MM.1S (cell line): ENCODE measurements around the gene CHRM4.

Source experiments
- DNase-seq: peaks from one replicate; pipeline ENCODE4 v3.0.0-alpha.2; 2015
- H2AFZ ChIP-seq: fragments of 300-600 bp; sonication (generic); 2 replicates; pipeline ENCODE4 v1.6.0; 2016; ENCODE audit warnings: antibody characterized with exemption, low read length
- H3F3A ChIP-seq: fragments of 300-600 bp; sonication (generic); 2 replicates; pipeline ENCODE4 v1.6.1; 2016; ENCODE audit warnings: mild to moderate bottlenecking, antibody characterized with exemption, low read length, moderate library complexity, mixed read lengths; ENCODE audit not compliant: insufficient read depth
- H3K27ac ChIP-seq: fragments of 300-600 bp; sonication (generic); 2 replicates; pipeline ENCODE4 v1.5.1; 2016; ENCODE audit warnings: mild to moderate bottlenecking, low read length
- H3K27me3 ChIP-seq: fragments of 300-600 bp; sonication (generic); replicated peaks from 2 replicates; pipeline ENCODE4 v1.6.0; 2016; ENCODE audit warnings: low read length; ENCODE audit not compliant: insufficient read depth
- H3K36me3 ChIP-seq: fragments of 300-600 bp; sonication (generic); replicated peaks from 2 replicates; pipeline ENCODE4 v1.6.1; 2016; ENCODE audit warnings: mild to moderate bottlenecking, low read length, mixed read lengths; ENCODE audit not compliant: insufficient read depth
- H3K4me1 ChIP-seq: fragments of 300-600 bp; sonication (generic); 2 replicates; pipeline ENCODE4 v1.6.1; 2016; ENCODE audit warnings: low read length, mixed read lengths
- H3K4me2 ChIP-seq: fragments of 300-600 bp; sonication (generic); 2 replicates; pipeline ENCODE4 v1.6.0; 2016; ENCODE audit warnings: low read depth, low read length
- H3K4me3 ChIP-seq: fragments of 300-600 bp; sonication (generic); 2 replicates; pipeline ENCODE4 v1.5.1; 2016; ENCODE audit warnings: low read length, mixed read lengths
- H3K79me2 ChIP-seq: fragments of 300-600 bp; sonication (generic); 2 replicates; pipeline ENCODE4 v1.6.1; 2016; ENCODE audit warnings: mixed run types, low read length, mixed read lengths
- H3K9ac ChIP-seq: fragments of 300-600 bp; sonication (generic); 2 replicates; pipeline ENCODE4 v1.6.1; 2016; ENCODE audit warnings: low read length, mixed read lengths
- H3K9me2 ChIP-seq: fragments of 300-600 bp; sonication (generic); replicated peaks from 2 replicates; pipeline ENCODE4 v1.6.1; 2016; ENCODE audit warnings: mild to moderate bottlenecking, low read length, mixed read lengths; ENCODE audit not compliant: insufficient read depth
- H3K9me3 ChIP-seq: fragments of 300-600 bp; sonication (generic); replicated peaks from 2 replicates; pipeline ENCODE4 v1.6.1; 2016; ENCODE audit warnings: mild to moderate bottlenecking, low read length, mixed read lengths; ENCODE audit not compliant: insufficient read depth
- H4K20me1 ChIP-seq: fragments of 300-600 bp; sonication (generic); 2 replicates; pipeline ENCODE4 v1.6.1; 2016; ENCODE audit warnings: mild to moderate bottlenecking, low read length, moderate library complexity, mixed read lengths; ENCODE audit not compliant: insufficient read depth
- CTCF ChIP-seq: fragments of 300-600 bp; sonication (generic); IDR thresholded peaks from 2 replicates; pipeline ENCODE4 v1.5.1; 2016; ENCODE audit warnings: antibody characterized with exemption, low read length, mixed read lengths
- EZH2 ChIP-seq: fragments of 300-600 bp; sonication (generic); optimal IDR thresholded peaks from 2 replicates; pipeline ENCODE3; 2017; ENCODE audit warnings: low read depth, mild to moderate bottlenecking, antibody characterized with exemption, low read length, mixed read lengths
- EZH2phosphoT487 ChIP-seq: fragments of 300-600 bp; sonication (generic); IDR thresholded peaks from 2 replicates; pipeline ENCODE4 v1.6.1; 2018; ENCODE audit warnings: antibody characterized with exemption, low read length

Gene CHRM4

GRCh38 chr11:46364791-46365190 is 26.8 kb downstream of the CHRM4 start:
- no peak for TF ChIP-seq EZH2phosphoT487
- Histone ChIP-seq H3K27ac (no peak overlapping the region), H4K20me1 (no peaks in the 10 kb centered on the region), H2AFZ (no peak overlapping the region), H3K9me3 (no peaks in the 10 kb centered on the region), H3K4me3 (no peak overlapping the region), H3K36me3 (no peaks in the 10 kb centered on the region), H3K79me2 (peaks cover 20% of the 10 kb centered on the region), H3K27me3 (no peaks in the 10 kb centered on the region), H3K9ac (no peak overlapping the region), H3K4me2 (no peak overlapping the region), H3K9me2 (no peaks in the 10 kb centered on the region), H3F3A (no peaks in the 10 kb centered on the region), H3K4me1 (no peaks in the 10 kb centered on the region)
- no peak for DNase-seq

- peaks cover 20% of the 10 kb centered on the region for H3K79me2 ChIP-seq
- no peak for DNase-seq
- H3K27ac ChIP-seq, result no peak overlapping the region
- no peak overlapping the region for H3K4me2 ChIP-seq
- TF ChIP-seq CTCF, result no peak
- no peak for TF ChIP-seq EZH2phosphoT487
- TF ChIP-seq EZH2, result no peak
- no peaks in the 10 kb centered on the region for H3K36me3 ChIP-seq
- no peaks in the 10 kb centered on the region for H3K9me2 ChIP-seq
- H3K4me1 ChIP-seq, result no peaks in the 10 kb centered on the region
- no peaks in the 10 kb centered on the region for H3K9me3 ChIP-seq
- H3F3A ChIP-seq, result no peaks in the 10 kb centered on the region
- no peaks in the 10 kb centered on the region for H4K20me1 ChIP-seq
- no peaks in the 10 kb centered on the region for H3K27me3 ChIP-seq
- H2AFZ ChIP-seq, result no peak overlapping the region
- H3K9ac ChIP-seq, result no peak overlapping the region
- no peak overlapping the region for H3K4me3 ChIP-seq
Observed at GRCh38 chr11:46364056-46364455, 27.5 kb downstream of the CHRM4 start.

GRCh38 chr11:46363455-46364005 is 28.0 kb downstream of the CHRM4 start:
- H3K36me3 ChIP-seq, result no peaks in the 10 kb centered on the region
- H3F3A ChIP-seq, result no peaks in the 10 kb centered on the region
- no peak for DNase-seq
- H3K9me2 ChIP-seq, result no peaks in the 10 kb centered on the region
- H3K9me3 ChIP-seq, result no peaks in the 10 kb centered on the region
- no peak overlapping the region for H2AFZ ChIP-seq
- H4K20me1 ChIP-seq, result no peaks in the 10 kb centered on the region
- no peak overlapping the region for H3K4me2 ChIP-seq
- no peak for TF ChIP-seq CTCF
- no peak for TF ChIP-seq EZH2
- no peak for TF ChIP-seq EZH2phosphoT487
- no peaks in the 10 kb centered on the region for H3K4me1 ChIP-seq
- no peak overlapping the region for H3K4me3 ChIP-seq
- no peak overlapping the region for H3K27ac ChIP-seq
- no peaks in the 10 kb centered on the region for H3K27me3 ChIP-seq
- H3K9ac ChIP-seq, result no peak overlapping the region
- peaks cover 20% of the 10 kb centered on the region for H3K79me2 ChIP-seq

- no peak for DNase-seq
- H2AFZ ChIP-seq, result no peak overlapping the region
- H3K27me3 ChIP-seq, result no peaks in the 10 kb centered on the region
- no peaks in the 10 kb centered on the region for H3K9me2 ChIP-seq
- no peak overlapping the region for H3K4me2 ChIP-seq
- H3F3A ChIP-seq, result no peaks in the 10 kb centered on the region
- no peak overlapping the region for H3K4me3 ChIP-seq
- TF ChIP-seq EZH2phosphoT487, result no peak
- TF ChIP-seq EZH2, result no peak
- no peak for TF ChIP-seq CTCF
- H3K9me3 ChIP-seq, result no peaks in the 10 kb centered on the region
- H3K79me2 ChIP-seq, result peaks cover 20% of the 10 kb centered on the region
- H3K27ac ChIP-seq, result no peak overlapping the region
- H3K4me1 ChIP-seq, result no peaks in the 10 kb centered on the region
- no peak overlapping the region for H3K9ac ChIP-seq
- H3K36me3 ChIP-seq, result no peaks in the 10 kb centered on the region
- H4K20me1 ChIP-seq, result no peaks in the 10 kb centered on the region
Observed at GRCh38 chr11:46363031-46363407, 28.6 kb downstream of the CHRM4 start.
